GM18502 (cell line): ENCODE data around the gene P2RY1.
"Not testable (repeated sequence)": the region's sequence is repeated elsewhere in the genome, so short reads cannot be mapped to it uniquely, and the experiment has no call there.

Experiments
- ATAC-seq: cut with Tn5 transposase; IDR thresholded peaks from one replicate; pipeline ENCODE4 v1.9.1; 2021; ENCODE audit warnings: mild to moderate bottlenecking; ENCODE audit not compliant: unreplicated experiment, poor library complexity

The P2RY1 gene

DNA sequence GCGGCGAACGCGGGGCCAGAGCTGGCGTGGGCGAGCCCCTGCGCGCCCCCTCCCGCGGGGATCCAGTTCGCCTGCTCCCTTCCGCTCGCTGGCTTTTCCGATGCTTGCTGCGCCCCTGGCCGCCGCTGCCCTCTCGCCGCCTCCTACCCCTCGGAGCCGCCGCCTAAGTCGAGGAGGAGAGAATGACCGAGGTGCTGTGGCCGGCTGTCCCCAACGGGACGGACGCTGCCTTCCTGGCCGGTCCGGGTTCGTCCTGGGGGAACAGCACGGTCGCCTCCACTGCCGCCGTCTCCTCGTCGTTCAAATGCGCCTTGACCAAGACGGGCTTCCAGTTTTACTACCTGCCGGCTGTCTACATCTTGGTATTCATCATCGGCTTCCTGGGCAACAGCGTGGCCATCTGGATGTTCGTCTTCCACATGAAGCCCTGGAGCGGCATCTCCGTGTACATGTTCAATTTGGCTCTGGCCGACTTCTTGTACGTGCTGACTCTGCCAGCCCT lies 721 bp downstream of the P2RY1 start:
- ATAC-seq: peak; percentile 26

DNA sequence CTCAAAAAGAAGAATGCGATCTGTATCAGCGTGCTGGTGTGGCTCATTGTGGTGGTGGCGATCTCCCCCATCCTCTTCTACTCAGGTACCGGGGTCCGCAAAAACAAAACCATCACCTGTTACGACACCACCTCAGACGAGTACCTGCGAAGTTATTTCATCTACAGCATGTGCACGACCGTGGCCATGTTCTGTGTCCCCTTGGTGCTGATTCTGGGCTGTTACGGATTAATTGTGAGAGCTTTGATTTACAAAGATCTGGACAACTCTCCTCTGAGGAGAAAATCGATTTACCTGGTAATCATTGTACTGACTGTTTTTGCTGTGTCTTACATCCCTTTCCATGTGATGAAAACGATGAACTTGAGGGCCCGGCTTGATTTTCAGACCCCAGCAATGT lies 1.3 kb downstream of the P2RY1 start:
- ATAC-seq: no peak

DNA sequence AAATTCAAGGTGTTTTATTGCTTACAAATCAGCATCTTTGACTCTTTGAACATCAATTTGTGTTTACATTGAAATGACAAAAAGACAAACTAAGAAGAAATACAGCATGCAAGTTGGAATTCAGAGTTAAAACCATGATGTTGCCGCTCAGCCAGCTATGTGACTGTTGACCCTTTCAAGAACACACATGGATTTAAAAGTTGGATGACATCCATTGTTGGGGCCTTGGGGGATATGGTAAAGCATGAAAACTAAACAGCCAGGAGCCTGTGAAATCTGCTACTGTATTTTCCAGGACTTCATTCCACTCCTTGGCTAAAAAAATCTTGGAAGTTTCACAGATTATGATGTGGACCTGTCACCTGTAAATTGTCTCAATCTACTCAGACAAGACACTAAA lies 4.6 kb downstream of the P2RY1 start:
- no peak for ATAC-seq

DNA sequence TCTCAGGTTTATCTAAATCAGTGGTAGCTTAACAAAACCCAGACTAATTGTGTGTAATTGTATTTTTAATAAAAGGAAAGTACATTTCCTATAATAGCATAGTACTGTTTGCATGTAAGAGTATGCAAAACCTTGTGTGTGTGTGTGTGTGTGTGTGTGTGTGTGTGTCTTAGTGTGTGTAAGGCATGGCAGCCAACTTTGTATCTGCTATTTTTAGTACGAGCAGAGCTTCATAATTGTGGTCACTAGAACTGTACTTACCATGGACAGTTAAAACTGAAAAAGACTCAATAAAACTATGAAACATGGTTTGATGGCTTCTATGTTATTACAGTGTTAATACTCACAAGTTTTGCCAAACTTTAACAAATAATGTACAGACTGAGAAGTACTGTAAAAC lies 6.2 kb downstream of the P2RY1 start:
- no peak for ATAC-seq

DNA sequence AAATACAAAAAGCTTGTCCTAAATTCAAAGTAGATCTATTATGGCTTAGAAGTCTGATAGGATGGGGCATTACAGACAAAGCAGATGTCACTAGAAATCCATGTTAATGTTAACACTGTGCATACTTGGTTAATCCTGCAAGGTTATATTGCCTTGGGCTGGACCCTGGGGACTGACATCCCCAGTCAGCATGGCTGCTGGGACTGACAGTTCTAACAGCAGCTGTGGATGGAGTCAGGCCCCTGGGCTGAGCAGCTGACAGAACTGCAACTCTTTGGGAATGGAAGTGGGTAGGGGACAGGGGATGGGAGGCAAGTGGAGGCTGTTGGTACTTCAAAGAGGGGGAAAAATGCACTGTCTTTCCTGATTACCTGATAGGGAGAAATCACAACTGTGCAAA lies 7.5 kb downstream of the P2RY1 start:
- ATAC-seq: no peak

DNA sequence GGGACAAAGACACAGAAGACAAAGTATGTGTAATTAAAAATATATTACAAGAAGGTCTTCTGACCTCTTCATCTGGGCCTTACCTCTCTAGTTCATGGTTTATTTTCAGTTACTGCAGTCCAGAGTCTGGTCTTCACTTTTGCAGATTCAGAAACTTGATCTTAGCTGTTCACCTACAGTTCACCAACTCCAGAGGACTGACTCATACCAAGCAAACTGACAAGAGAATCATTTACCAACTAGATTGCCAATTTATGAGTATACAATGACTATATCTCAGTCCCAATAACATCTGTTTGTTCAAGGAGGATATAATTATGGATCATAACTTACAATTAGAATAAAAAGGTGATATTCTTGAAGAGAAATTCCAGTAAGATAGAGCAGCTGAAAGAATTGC lies 9.0 kb downstream of the P2RY1 start:
- peak; percentile 61 for ATAC-seq

DNA sequence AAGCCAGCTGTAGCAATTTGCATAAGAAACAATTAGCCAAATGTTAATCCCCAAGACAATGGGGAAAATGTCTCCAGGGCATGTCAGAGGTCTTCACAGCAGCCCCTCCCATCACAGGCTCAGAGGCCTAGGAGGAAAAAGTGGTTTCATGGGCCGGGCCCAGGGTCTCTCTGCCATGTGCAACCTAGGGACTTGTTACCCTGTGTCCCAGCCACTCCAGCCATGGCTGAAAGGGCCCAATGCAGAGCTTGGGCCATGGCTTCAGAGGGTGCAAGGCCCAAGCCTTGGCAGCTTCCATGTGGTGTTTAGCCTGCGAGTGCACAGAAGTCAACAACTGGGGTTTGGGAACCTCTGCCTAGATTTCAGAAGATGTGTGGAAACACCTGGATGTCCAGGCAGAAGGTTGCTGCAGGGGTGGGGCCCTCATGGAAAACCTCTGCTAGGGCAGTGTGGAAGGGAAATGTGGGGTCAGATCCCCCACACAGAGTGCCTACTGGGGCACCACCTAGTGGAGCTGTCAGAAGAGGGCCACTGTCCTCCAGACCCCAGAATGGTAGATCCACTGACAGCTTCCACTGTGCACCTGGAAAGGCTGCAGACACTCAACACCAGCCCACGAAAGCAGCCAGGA lies 11.8 kb downstream of the P2RY1 start:
- ATAC-seq: not testable (repeated sequence)

DNA sequence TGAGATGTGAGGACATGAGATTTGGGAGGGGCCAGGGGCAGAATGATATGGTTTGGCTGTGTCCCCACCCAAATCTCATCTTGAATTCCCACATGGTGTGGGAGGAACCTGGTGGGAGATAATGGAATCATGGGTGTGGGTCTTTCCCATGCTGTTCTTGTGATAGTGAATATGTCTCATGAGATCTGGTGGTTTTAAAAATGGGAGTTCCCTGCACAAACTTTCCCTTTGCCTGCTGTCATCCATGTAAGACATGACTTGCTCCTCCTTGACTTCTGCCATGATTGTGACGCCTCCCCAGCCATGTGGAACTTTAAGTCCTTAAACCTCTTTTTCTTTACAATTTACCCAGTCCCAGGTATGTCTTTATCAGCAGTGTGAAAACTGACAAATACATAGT lies 12.7 kb downstream of the P2RY1 start:
- ATAC-seq: not testable (repeated sequence)

DNA sequence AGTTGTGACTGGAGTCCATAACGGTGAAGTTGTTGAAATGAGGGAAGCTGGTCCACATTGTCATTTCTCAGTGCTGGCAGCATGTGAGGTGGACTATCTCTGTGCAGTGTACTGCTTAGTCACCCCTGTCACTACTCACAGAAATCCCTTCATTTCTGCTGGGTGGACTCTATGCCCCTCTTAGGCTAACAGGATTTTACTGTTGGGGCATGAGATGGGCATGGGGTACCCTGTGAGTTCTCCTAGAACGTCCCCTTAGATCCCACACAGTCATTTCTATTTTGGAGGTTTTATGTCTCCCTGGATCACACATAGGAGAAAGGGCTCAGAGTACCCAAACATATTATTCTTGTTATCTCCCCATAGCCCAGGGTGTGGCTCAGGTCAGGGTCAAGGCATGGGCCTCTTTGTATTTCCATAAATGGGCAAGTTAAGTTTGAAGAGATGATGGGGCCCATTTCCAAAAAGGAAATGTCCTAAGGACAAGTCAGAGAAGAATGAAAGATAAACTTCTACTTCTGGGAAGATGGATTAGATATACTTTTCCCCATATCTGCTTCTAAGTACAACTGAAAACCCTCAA lies 15.2 kb downstream of the P2RY1 start:
- no peak for ATAC-seq

DNA sequence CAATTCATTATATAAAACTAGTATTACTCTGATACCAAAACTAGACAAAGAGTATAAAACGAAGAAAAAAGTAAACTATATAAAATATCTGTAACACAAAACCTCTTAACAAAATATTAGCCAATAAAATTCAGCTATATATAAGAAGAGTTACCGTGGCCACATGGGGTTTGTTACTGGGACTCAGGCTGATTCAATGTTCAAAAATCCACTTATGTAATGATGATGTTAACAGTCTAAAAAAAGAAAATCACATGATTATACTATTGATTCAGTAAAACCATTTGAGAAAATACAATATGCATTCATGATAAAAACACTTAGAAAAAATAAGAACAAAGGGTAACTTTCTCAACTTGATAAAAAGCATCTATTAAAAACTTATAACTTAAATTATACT lies 18.3 kb downstream of the P2RY1 start:
- ATAC-seq: no peak

DNA sequence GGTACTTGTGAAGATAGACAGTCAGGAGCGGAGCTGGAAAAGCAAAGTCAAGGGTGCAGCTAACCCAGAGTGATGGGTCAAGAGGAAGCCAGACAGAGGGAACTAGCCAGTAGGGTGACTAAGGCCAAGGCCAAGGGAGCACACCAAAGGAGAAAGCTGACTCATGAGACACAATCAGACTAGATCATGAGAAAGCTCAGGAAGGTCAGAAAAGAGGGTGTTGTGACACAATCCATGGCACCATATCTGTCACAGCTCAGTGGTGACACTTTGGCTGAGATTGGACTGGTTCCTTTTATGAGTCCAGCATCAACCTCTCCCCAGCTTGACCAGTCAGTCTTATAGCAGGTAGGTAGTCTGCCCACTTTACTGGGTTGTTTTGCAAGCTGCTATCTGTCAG lies 22.2 kb downstream of the P2RY1 start:
- no peak for ATAC-seq

DNA sequence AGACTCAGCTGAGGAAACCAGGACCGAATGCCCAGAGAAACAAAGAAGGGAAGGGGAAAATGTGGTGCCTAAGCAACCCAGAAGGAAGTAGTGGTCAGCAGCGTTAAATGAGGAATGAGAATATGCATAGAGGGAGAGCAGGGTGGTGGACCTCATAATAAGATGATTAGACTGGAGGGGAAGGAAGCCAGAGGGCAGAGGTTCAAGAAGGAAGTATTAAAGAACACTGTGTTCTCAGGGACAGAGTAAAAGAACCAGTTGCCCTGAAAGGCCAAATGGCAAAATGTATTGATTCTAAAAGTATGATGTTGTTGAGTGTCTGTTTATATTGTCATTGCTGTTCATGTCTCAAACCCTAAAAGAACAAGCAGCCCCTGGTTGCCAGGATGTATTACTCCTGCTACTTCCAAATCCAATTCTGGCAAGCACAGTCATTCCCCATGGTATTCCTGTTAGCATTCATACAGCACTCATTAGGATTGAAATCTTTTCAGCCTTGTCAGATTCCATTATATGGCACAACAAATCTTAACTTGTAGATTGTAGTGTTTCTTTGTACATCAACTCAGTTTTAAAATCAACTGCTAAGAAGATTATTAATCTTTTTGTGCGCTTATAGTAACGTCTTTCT lies 23.4 kb downstream of the P2RY1 start:
- no peak for ATAC-seq

DNA sequence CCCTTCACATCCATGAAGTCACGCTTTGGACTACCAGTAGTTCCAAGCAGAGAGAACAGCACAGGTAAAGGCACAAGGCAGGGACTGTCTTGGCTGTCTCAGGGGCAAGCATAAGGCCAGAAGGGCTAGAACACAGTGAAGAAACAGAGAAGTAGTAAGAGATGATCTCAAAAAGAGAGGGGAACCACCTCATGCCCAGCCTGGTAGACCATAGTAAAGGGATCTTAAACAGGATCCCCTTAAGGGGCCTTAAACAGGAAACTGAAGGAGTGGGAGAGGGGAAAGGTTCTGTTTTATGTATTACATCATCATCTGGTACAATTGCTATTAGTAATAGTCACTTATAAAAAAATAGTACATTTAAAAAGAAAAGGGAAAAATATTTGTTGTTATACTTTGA lies 25.8 kb downstream of the P2RY1 start:
- ATAC-seq: no peak

DNA sequence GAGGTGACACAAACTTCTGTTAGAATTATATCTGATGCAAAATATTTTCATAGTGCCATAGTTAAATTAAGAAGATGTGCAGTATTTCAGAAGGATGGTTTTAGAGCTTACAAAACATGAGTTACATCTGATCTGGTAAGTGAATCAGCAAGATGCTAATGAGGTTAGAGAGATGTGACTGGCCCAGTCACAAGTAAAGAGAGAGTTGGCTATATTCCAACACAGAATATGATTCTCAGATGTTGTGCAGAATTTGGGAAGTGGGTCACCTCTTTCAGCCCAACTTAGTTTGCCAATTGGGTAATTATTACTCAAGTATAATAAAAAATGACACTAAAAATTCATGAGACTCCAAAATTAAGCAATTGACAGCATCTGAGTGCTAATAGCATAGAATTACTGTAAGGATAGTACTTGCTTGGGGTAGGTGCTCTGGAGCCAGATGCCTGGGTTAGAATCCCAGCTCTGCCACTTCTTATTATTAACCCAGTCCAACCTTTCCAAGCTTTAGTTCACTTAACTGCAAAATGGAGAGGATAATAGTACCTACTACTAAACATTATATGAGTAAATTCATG lies 30.8 kb downstream of the P2RY1 start:
- no peak for ATAC-seq

DNA sequence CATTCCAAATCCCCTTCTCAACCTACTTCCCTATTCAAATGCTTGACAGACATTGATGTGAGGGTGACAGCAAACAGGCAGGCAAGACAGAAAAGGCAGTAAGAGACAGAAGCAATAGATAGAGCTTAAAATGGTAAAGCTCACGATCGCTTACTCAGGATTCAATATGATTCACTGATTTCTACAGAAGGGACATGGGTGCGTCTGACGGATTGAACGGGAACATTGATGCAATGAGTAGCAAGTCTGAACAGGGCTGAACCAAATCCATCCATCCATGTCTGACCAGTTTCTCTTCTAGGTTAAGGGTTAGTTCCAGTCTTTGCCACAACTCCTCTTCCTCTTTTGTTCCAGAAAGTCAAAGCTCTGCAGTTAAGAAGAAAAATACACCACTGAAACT lies 35.1 kb downstream of the P2RY1 start:
- ATAC-seq: no peak

DNA sequence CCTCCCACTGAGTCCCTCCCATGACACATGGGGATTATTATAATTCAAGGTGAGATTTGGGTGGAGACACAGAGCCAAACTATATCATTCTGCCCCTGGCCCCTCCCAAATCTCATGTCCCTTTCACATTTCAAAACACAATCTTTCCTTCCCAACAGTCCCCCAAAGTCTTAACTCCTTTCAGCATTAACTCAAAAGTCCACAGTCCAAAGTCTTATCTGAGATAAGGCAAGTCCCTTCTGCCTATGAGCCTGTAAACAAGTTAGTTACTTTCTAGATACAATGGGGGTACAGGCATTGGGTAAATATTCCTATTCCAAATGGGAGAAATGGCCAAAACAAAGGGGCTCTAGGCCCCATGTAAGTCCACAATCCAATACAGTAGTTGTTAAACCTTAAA lies 38.4 kb downstream of the P2RY1 start:
- ATAC-seq: not testable (repeated sequence)

DNA sequence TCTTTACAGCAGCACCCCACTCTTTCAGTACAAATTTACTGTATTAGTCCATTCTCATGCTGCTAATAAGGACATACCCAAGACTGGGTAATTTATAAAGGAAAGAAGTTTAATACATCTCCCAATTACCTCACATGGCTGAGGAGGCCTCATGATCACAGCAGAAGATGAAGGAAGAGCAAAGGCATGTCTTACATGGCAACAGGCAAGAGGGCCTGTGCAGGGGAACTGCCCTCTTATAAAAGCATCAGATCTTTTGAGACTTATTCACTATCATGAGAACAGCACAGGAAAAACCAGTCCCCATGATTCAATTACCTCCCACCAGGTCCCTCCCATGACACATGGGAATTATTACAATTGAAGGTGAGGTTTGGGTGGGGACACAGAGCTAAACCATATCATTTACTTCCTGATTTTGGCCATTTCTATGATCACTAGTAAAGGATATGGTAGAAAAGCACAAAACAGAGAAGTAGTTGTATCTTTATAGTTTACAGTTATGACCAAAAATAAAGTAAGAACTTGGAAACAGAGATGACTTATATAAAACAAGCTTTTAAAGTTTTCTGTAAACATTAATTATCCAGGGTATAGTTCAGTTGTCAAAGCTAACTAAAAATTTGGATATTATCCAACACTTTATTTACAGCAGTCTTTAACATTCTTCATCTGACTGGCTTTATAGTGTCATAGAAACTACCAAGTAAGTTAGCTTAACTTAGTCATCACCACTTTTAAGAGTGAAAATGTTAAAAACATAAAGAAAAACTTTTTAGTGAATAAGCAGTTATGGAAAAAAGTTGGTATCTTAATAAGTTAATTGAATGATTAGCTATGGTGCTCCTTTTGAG lies 40.2 kb downstream of the P2RY1 start:
- ATAC-seq: no peak

DNA sequence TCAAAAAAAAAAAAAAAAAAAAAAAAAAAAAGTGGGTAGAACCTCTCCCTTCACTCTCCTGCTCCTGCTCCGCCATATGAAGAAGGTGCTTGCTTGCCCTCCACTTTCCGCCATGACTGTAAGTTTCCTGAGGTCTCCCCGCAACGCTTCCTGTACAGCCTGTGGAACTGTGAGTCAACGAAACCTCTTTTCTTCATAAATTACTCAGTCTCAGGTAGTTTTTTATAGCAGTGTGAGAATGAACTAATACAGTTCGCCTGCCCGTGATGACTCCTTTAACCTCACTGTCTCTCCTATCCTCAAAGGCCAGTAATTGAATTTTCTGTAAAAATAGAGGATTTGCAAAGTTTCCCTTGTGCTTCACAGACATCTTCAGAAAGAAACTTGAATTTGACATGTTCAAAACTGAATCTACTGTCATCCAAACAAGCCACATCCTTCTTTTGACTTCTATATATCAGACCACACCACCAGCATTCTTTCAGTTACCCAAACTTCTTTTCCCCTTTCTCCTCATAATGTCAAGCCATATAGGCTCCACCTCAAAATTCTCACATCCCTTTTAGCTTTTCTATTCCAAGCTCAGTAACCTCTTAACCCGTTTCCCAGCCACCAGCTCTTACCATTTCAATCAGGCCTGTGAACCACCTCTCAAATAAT lies 44.3 kb downstream of the P2RY1 start:
- ATAC-seq: no peak

DNA sequence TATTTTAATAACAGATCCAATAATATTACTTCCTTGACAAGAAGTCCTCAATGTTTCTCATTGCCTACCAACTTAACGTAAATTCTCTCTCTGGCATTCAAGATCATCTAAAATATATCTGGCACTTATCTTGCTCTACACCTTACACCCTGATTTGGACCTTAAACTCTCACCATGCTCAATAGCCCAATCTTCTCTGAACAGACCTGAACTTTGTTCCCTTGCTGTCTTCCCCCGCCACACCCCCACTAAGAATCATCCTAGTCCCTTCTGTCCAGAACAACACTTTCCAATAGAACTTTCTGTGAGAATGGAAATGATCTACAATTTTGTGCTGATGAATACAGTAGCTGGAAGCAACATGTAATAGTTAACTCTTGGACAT lies 44.9 kb downstream of the P2RY1 start:
- no peak for ATAC-seq

DNA sequence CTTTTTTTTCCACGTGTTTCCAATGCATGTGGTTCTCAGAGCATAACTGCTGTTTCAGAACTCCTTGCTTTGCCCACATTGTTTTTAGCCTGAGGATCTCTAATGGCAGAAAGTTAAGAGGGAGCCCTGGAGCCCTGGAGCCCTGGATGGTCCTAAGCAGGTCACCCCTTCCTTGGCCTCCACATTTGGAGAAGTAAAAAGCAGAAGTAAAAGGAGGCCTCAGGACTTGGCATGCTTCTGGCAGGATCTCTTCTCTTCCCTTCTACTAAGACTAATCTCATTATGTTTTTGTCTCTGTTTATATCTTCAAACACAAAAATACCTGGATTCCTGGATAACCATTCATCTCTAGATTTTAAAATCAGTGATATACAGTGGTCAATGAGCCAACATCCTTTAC lies 50.1 kb downstream of the P2RY1 start:
- ATAC-seq: no peak
